H1 (cell line): Measurements from ENCODE around the gene WFDC1. TPM values are rescaled to one million over a fixed set of nuclear protein-coding genes. Genes with fewer than 3 reads are reported as not detected.

ENCODE experiments used
- CEBPB ChIP-seq: IDR thresholded peaks from 2 replicates; pipeline ENCODE4 v1.6.1; 2012; ENCODE audit warnings: low read depth, low read length
- CHD2 ChIP-seq: IDR thresholded peaks from 2 replicates; pipeline ENCODE4 v1.6.1; 2012; ENCODE audit warnings: low read length, improper control_type of control experiment
- RFX5 ChIP-seq: IDR thresholded peaks from 2 replicates; pipeline ENCODE4 v1.6.1; 2011; ENCODE audit warnings: low read depth, low read length, improper control_type of control experiment, borderline replicate concordance
- SIN3A ChIP-seq, 2 experiments: IDR thresholded peaks in 1 of 2; conservative IDR thresholded peaks in 1 of 2; 2 replicates each; pipeline ENCODE4 v1.6.1; 2011 to 2012; ENCODE audit warnings: low read length in 2 of 2, improper control_type of control experiment in 1 of 2, low read depth in 1 of 2, mild to moderate bottlenecking in 1 of 2
- YY1 ChIP-seq: IDR thresholded peaks from 2 replicates; pipeline ENCODE4 v1.6.1; 2011; ENCODE audit warnings: low read depth, mild to moderate bottlenecking, low read length
- polyA plus RNA-seq, 7 experiments: library from polyadenylated mRNA; depleted of rRNA in 3 of 7; stranded (reverse) in 5 of 7; unstranded in 2 of 7; fragments of >200 nt in 5 of 7; fragments of 200-250 nt in 2 of 7; gene quantifications; 1 replicate in 5 of 7; 2 replicates in 1 of 7; 4 replicates in 1 of 7; pipeline versions ENCODE4 v1.2.1 to v1.2.3, GENCODE V29; 2011 to 2013; ENCODE audit warnings: missing spikeins in 2 of 7, mixed read lengths in 2 of 7
- total RNA-seq: library from RNA; stranded (reverse); fragmentation: NEBNext Ultra II Directional; extraction: Animal tissue kit (Norgen Biotek cat#: 25700); gene quantifications from 2 replicates; pipeline ENCODE4 v1.2.1, GENCODE V29; 2021
- TF ChIP-seq, protein P1 (sequence below): fragments of 300-600 bp; sonication (generic); IDR thresholded peaks from 2 replicates; pipeline ENCODE4 v1.7.1; 2012; ENCODE audit warnings: low read length, moderate library complexity, mild to moderate bottlenecking, inconsistent platforms; ENCODE audit not compliant: insufficient replicate concordance

The WFDC1 gene
- total and polyA plus RNA-seq, 2 of the 8 experiments (the other 6 are each of a cell fraction or from before 2014, with no cell fraction given) = 0.70 to 1.1 TPM

DNA sequence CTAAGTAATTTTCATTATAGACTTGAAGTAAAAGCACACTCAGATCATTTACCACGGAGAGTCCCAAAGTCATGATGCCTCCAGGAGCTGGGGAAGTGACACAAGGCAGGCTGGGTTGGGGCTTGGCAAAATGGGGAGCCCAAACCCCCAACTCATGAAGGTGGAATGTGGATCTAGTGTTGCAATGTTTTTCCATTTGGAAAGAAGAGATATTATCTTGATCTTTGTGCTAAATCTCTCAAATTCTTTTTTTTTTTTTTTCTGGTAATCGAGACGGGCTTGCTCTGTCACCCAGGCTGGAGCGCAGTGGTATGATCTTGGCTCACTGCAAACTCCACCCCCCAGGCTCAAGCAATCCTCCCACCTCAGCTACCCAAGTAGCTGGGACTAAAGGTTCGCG, 47.3 kb upstream of the WFDC1 start (continued):
- TF ChIP-seq, protein P1, sequence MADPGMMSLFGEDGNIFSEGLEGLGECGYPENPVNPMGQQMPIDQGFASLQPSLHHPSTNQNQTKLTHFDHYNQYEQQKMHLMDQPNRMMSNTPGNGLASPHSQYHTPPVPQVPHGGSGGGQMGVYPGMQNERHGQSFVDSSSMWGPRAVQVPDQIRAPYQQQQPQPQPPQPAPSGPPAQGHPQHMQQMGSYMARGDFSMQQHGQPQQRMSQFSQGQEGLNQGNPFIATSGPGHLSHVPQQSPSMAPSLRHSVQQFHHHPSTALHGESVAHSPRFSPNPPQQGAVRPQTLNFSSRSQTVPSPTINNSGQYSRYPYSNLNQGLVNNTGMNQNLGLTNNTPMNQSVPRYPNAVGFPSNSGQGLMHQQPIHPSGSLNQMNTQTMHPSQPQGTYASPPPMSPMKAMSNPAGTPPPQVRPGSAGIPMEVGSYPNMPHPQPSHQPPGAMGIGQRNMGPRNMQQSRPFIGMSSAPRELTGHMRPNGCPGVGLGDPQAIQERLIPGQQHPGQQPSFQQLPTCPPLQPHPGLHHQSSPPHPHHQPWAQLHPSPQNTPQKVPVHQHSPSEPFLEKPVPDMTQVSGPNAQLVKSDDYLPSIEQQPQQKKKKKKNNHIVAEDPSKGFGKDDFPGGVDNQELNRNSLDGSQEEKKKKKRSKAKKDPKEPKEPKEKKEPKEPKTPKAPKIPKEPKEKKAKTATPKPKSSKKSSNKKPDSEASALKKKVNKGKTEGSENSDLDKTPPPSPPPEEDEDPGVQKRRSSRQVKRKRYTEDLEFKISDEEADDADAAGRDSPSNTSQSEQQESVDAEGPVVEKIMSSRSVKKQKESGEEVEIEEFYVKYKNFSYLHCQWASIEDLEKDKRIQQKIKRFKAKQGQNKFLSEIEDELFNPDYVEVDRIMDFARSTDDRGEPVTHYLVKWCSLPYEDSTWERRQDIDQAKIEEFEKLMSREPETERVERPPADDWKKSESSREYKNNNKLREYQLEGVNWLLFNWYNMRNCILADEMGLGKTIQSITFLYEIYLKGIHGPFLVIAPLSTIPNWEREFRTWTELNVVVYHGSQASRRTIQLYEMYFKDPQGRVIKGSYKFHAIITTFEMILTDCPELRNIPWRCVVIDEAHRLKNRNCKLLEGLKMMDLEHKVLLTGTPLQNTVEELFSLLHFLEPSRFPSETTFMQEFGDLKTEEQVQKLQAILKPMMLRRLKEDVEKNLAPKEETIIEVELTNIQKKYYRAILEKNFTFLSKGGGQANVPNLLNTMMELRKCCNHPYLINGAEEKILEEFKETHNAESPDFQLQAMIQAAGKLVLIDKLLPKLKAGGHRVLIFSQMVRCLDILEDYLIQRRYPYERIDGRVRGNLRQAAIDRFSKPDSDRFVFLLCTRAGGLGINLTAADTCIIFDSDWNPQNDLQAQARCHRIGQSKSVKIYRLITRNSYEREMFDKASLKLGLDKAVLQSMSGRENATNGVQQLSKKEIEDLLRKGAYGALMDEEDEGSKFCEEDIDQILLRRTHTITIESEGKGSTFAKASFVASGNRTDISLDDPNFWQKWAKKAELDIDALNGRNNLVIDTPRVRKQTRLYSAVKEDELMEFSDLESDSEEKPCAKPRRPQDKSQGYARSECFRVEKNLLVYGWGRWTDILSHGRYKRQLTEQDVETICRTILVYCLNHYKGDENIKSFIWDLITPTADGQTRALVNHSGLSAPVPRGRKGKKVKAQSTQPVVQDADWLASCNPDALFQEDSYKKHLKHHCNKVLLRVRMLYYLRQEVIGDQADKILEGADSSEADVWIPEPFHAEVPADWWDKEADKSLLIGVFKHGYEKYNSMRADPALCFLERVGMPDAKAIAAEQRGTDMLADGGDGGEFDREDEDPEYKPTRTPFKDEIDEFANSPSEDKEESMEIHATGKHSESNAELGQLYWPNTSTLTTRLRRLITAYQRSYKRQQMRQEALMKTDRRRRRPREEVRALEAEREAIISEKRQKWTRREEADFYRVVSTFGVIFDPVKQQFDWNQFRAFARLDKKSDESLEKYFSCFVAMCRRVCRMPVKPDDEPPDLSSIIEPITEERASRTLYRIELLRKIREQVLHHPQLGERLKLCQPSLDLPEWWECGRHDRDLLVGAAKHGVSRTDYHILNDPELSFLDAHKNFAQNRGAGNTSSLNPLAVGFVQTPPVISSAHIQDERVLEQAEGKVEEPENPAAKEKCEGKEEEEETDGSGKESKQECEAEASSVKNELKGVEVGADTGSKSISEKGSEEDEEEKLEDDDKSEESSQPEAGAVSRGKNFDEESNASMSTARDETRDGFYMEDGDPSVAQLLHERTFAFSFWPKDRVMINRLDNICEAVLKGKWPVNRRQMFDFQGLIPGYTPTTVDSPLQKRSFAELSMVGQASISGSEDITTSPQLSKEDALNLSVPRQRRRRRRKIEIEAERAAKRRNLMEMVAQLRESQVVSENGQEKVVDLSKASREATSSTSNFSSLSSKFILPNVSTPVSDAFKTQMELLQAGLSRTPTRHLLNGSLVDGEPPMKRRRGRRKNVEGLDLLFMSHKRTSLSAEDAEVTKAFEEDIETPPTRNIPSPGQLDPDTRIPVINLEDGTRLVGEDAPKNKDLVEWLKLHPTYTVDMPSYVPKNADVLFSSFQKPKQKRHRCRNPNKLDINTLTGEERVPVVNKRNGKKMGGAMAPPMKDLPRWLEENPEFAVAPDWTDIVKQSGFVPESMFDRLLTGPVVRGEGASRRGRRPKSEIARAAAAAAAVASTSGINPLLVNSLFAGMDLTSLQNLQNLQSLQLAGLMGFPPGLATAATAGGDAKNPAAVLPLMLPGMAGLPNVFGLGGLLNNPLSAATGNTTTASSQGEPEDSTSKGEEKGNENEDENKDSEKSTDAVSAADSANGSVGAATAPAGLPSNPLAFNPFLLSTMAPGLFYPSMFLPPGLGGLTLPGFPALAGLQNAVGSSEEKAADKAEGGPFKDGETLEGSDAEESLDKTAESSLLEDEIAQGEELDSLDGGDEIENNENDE = no peak
- TF ChIP-seq YY1 (no peak), CEBPB (no peak), CHD2 (no peak), RFX5 (no peak), SIN3A (conservative IDR thresholded peaks at IDR 0.05 in 1 of 2, IDR thresholded peaks at IDR 0.05 in 1 of 2; ENCODE audit: low read depth in 1 of 2, low read length in 2 of 2) (no peak)
